H9 (cell line): Measurements from ENCODE around the gene TMEM170B. TPM values are rescaled to one million over a fixed set of nuclear protein-coding genes. Genes with fewer than 3 reads are reported as not detected.

Source experiments
- DNase-seq: peaks from one replicate; pipeline ENCODE4 v3.0.0-alpha.2; 2017
- H2AFZ ChIP-seq: one replicate; pipeline ENCODE4 v1.6.1; 2013; ENCODE audit warnings: mild to moderate bottlenecking, low read length, control low read depth, moderate library complexity
- H2AK5ac ChIP-seq: 2 replicates; pipeline ENCODE4 v1.6.1; 2013; ENCODE audit warnings: low read length, control low read depth, mixed read lengths; ENCODE audit not compliant: insufficient read length
- H2BK120ac ChIP-seq: one replicate; pipeline ENCODE4 v1.6.1; 2013; ENCODE audit warnings: low read depth, mild to moderate bottlenecking, low read length, control low read depth, inconsistent platforms; ENCODE audit not compliant: poor library complexity, severe bottlenecking
- H2BK12ac ChIP-seq: 2 replicates; pipeline ENCODE4 v1.6.1; 2013; ENCODE audit warnings: low read length, control low read depth, mixed read lengths, low read depth; ENCODE audit not compliant: insufficient read length
- H2BK15ac ChIP-seq: 2 replicates; pipeline ENCODE4 v1.6.1; 2013; ENCODE audit warnings: low read depth, low read length, control low read depth
- H2BK20ac ChIP-seq: one replicate; pipeline ENCODE4 v1.6.1; 2013; ENCODE audit warnings: low read depth, mild to moderate bottlenecking, low read length, control low read depth, inconsistent platforms; ENCODE audit not compliant: poor library complexity, severe bottlenecking
- H2BK5ac ChIP-seq: 2 replicates; pipeline ENCODE4 v1.6.1; 2013; ENCODE audit warnings: low read length, control low read depth, mixed read lengths; ENCODE audit not compliant: insufficient read length
- H3K14ac ChIP-seq: 2 replicates; pipeline ENCODE4 v1.6.1; 2013; ENCODE audit warnings: low read length, control low read depth; ENCODE audit not compliant: insufficient read depth
- H3K18ac ChIP-seq: 2 replicates; pipeline ENCODE4 v1.6.1; 2013; ENCODE audit warnings: low read depth, mild to moderate bottlenecking, mixed read lengths, low read length, control low read depth; ENCODE audit not compliant: insufficient read length
- H3K23ac ChIP-seq: 2 replicates; pipeline ENCODE4 v1.6.1; 2013; ENCODE audit warnings: low read length, control low read depth, mixed read lengths, low read depth; ENCODE audit not compliant: insufficient read length
- H3K23me2 ChIP-seq: 2 replicates; pipeline ENCODE4 v1.6.1; 2013; ENCODE audit warnings: low read depth, mild to moderate bottlenecking, mixed read lengths, low read length, control low read depth; ENCODE audit not compliant: insufficient read length, poor library complexity, severe bottlenecking
- H3K27ac ChIP-seq: 2 replicates; pipeline ENCODE4 v1.5.1; 2013; ENCODE audit warnings: low read length, control low read depth, mixed read lengths, low read depth; ENCODE audit not compliant: insufficient read length
- H3K27me3 ChIP-seq: 2 replicates; pipeline ENCODE4 v1.6.1; 2013; ENCODE audit warnings: low read length, control low read depth, inconsistent platforms; ENCODE audit not compliant: insufficient read depth
- H3K4ac ChIP-seq: 2 replicates; pipeline ENCODE4 v1.6.1; 2013; ENCODE audit warnings: low read depth, mild to moderate bottlenecking, control low read depth, inconsistent platforms, low read length, moderate library complexity
- H3K4me1 ChIP-seq: 2 replicates; pipeline ENCODE4 v1.6.1; 2013; ENCODE audit warnings: low read length, control low read depth, inconsistent platforms; ENCODE audit not compliant: insufficient read depth
- H3K4me2 ChIP-seq: 2 replicates; pipeline ENCODE4 v1.6.1; 2013; ENCODE audit warnings: low read length, control low read depth, mixed read lengths; ENCODE audit not compliant: insufficient read length, insufficient read depth
- H3K56ac ChIP-seq: 2 replicates; pipeline ENCODE4 v1.6.1; 2013; ENCODE audit warnings: low read depth, mild to moderate bottlenecking, mixed read lengths, low read length, control low read depth; ENCODE audit not compliant: insufficient read length
- H3K79me1 ChIP-seq: 2 replicates; pipeline ENCODE4 v1.6.1; 2013; ENCODE audit warnings: low read depth, mild to moderate bottlenecking, moderate library complexity, low read length, control low read depth, inconsistent platforms; ENCODE audit not compliant: insufficient read depth, poor library complexity, severe bottlenecking
- H3K79me2 ChIP-seq: 2 replicates; pipeline ENCODE4 v1.6.1; 2013; ENCODE audit warnings: low read length, control low read depth, inconsistent platforms; ENCODE audit not compliant: insufficient read depth
- H3K9ac ChIP-seq: 2 replicates; pipeline ENCODE4 v1.6.1; 2013; ENCODE audit warnings: low read length, control low read depth, mixed read lengths; ENCODE audit not compliant: insufficient read length; ENCODE audit errors: extremely low read depth
- H3K9me3 ChIP-seq: one replicate; pipeline ENCODE4 v1.6.1; 2013; ENCODE audit warnings: low read depth, low read length, inconsistent platforms; ENCODE audit not compliant: control insufficient read depth
- H3T11ph ChIP-seq: one replicate; pipeline ENCODE4 v1.6.1; 2013; ENCODE audit warnings: mild to moderate bottlenecking, low read length, control low read depth, inconsistent platforms
- H4K20me1 ChIP-seq: one replicate; pipeline ENCODE4 v1.6.1; 2013; ENCODE audit not compliant: control insufficient read depth, insufficient read length, insufficient read depth
- H4K5ac ChIP-seq: 2 replicates; pipeline ENCODE4 v1.6.1; 2013; ENCODE audit warnings: low read depth, mild to moderate bottlenecking, mixed read lengths, low read length, control low read depth; ENCODE audit not compliant: insufficient read length
- H4K8ac ChIP-seq: replicated peaks from 2 replicates; pipeline ENCODE4 v1.6.1; 2013; ENCODE audit warnings: low read length, control low read depth, mixed read lengths, low read depth; ENCODE audit not compliant: insufficient read length
- H4K91ac ChIP-seq: 2 replicates; pipeline ENCODE4 v1.6.1; 2013; ENCODE audit warnings: low read depth, mild to moderate bottlenecking, moderate library complexity, mixed read lengths, low read length, control low read depth; ENCODE audit not compliant: insufficient read length
- H3K27ac Mint-ChIP-seq, 3 experiments: 2 replicates in 2 of 3; 3 replicates in 1 of 3; pipeline ENCODE4 v1.8.0; 2020 to 2021; ENCODE audit warnings: mixed read lengths in 3 of 3, mild to moderate bottlenecking in 1 of 3, moderate library complexity in 1 of 3
- H3K27me3 Mint-ChIP-seq: 2 replicates; pipeline ENCODE4 v1.8.0; 2021; ENCODE audit warnings: low read depth, mild to moderate bottlenecking, moderate library complexity, mixed read lengths
- H3K36me3 Mint-ChIP-seq, 3 experiments: 2 replicates in 2 of 3; 3 replicates in 1 of 3; pipeline ENCODE4 v1.8.0; 2020 to 2021; ENCODE audit warnings: low read depth in 3 of 3, mixed read lengths in 3 of 3; ENCODE audit not compliant: insufficient read depth in 1 of 3
- H3K4me1 Mint-ChIP-seq, 2 experiments: 2 replicates each; pipeline ENCODE4 v1.8.0; 2020; ENCODE audit warnings: mixed read lengths in 2 of 2
- H3K4me3 Mint-ChIP-seq, 2 experiments: 2 replicates in 1 of 2; 3 replicates in 1 of 2; pipeline ENCODE4 v1.8.0; 2020 to 2021; ENCODE audit warnings: mild to moderate bottlenecking in 2 of 2, mixed read lengths in 2 of 2, moderate library complexity in 1 of 2
- H3K9me3 Mint-ChIP-seq, 2 experiments: 2 replicates in 1 of 2; 3 replicates in 1 of 2; pipeline ENCODE4 v1.8.0; 2020; ENCODE audit warnings: mild to moderate bottlenecking in 2 of 2, mixed read lengths in 2 of 2, moderate library complexity in 1 of 2
- CTCF ChIP-seq: fragments of 200-600 bp; sonication (generic); conservative IDR thresholded peaks from 3 replicates; pipeline ENCODE4 v1.8.0; 2021; ENCODE audit warnings: antibody characterized with exemption, mild to moderate bottlenecking
- WGBS: extraction: QIAGEN DNeasy Blood & Tissue Kit; methylation state at CpG from one replicate; pipeline ENCODE4 v1.1.7; 2013; ENCODE audit warnings: missing lambda C conversion rate, low lambda C conversion rate, mixed read lengths; ENCODE audit not compliant: insufficient read length; ENCODE audit errors: extremely low coverage; 5-methylcytosine and 5-hydroxymethylcytosine counted together
- total RNA-seq: library from RNA; stranded (reverse); gene quantifications from 2 replicates; pipeline ENCODE4 v1.2.1, GENCODE V29; 2021

Gene TMEM170B
- total RNA-seq, 1 experiment from 2014 or later: 2.9 TPM

- WGBS: no CpG with 5 or more reads among the region's 6 CpGs
- no peak for TF ChIP-seq CTCF
- no peaks in the 10 kb centered on the region for H3K79me1 ChIP-seq
- H3K9me3 ChIP-seq: no peaks in the 10 kb centered on the region
- peaks cover 6% of the 10 kb centered on the region; the same call in 1 of the 2 replicates for H3K4me1 ChIP-seq
- no peak overlapping the region for H2BK15ac ChIP-seq
- no peak overlapping the region for H4K8ac ChIP-seq
- Mint-ChIP-seq H3K4me1 (peaks cover 36 to 37% of the 10 kb centered on the region in 2 experiments), H3K27ac (no peak overlapping the region), H3K27me3 (peaks cover 2% of the 10 kb centered on the region; the same call in 1 of the 2 replicates), H3K9me3 (no peaks in the 10 kb centered on the region; a peak in 1 of 5 replicates), H3K36me3 (peaks cover 0 to 2% (median 0%) of the 10 kb centered on the region in 3 experiments; a peak in 2 of 7 replicates), H3K4me3 (no peak overlapping the region)
- no peak overlapping the region for H2BK120ac ChIP-seq
- no peak overlapping the region for H2AFZ ChIP-seq
- no peak overlapping the region for H3K56ac ChIP-seq
- H2BK5ac ChIP-seq: no peak overlapping the region
- no peak overlapping the region for H3T11ph ChIP-seq
- no peak overlapping the region for H3K23ac ChIP-seq
- no peak overlapping the region for H3K27ac ChIP-seq
- H3K27me3 ChIP-seq: no peaks in the 10 kb centered on the region
- no peaks in the 10 kb centered on the region for H3K23me2 ChIP-seq
- no peaks in the 10 kb centered on the region for H4K20me1 ChIP-seq
- H3K4ac ChIP-seq: no peak overlapping the region
- H3K79me2 ChIP-seq: no peaks in the 10 kb centered on the region
- H2AK5ac ChIP-seq: no peak overlapping the region
- no peak overlapping the region for H3K9ac ChIP-seq
- H3K4me2 ChIP-seq: no peak overlapping the region
- H3K18ac ChIP-seq: no peak overlapping the region
- H4K5ac ChIP-seq: no peak overlapping the region
- H4K91ac ChIP-seq: no peak overlapping the region
- DNase-seq: no peak
- no peak overlapping the region for H2BK12ac ChIP-seq
- H3K14ac ChIP-seq: no peak overlapping the region
- no peak overlapping the region for H2BK20ac ChIP-seq
Observed at GRCh38 chr6:11606332-11606731, 68.8 kb downstream of the TMEM170B start.
